Activated CD4-positive, alpha-beta T cell treated with anti-CD3 and anti-CD28 coated beads for 24 hours (primary cell): Measurements from ENCODE around the gene MASTL.
"Not testable (repeated sequence)": the region's sequence is repeated elsewhere in the genome, so short reads cannot be mapped to it uniquely, and the experiment has no call there.

Experiments used
- DNase-seq, 2 donors: peaks; one replicate each; pipeline ENCODE4 v3.0.0-alpha.2; 2020; ENCODE audit warnings: low read depth in 2 of 2

MASTL gene

DNA sequence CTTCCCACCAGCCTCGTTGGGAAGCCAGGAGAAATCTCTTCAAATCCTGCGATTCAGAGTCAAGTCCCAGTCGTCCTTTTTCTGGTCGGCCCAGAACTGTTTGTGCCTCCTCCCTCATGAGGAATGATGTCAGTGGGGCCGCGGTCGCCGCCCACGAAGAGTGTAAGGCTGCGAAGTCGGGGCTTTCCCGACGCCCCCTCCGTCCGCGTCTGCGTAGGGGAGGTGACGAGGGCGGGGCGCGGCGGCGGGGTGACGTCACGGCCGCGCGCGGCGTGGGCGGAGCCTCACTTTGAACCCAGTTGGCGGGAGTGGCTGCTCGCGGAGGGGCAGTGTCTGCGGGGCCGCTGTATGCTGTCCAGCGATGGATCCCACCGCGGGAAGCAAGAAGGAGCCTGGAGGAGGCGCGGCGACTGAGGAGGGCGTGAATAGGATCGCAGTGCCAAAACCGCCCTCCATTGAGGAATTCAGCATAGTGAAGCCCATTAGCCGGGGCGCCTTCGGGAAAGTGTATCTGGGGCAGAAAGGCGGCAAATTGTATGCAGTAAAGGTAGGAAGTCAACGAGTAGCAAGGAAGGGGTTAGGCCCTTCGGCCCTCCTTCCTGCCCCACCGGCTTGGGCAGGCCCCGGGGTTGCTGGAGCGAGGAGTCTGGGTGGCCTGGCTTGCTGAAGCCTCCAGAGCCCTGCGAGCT lies at the start of gene MASTL:
TSS of gene MASTL (plus strand) at position 287 of the 689 bp plus-strand sequence. CDS start at position 362, 75 bp downstream.
- DNase-seq = peak; percentile 82 to 91

DNA sequence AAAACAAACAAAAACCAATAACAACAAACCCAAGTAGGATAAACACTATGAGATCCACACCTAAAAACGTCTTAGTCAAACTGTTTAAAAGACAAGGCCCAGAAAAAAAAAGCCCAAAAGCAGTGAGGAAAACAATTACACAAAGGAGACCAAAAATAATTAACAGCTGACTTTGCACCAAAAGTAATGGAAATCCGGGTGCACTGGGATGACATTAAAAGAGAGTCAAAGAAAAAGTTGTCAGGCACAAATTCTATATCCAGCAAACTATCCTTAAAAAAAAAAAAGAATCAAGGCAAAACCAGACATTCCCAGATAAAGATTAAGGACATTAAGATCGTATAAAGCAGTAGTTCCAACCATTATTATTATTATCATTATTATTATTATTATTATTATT lies 47.0 kb upstream of the MASTL start:
- DNase-seq = no peak

- no peak for DNase-seq
Observed at GRCh38 chr10:27134371-27134770, 20.8 kb upstream of the MASTL start.

- DNase-seq = no peak
Observed at GRCh38 chr10:27138277-27138676, 16.9 kb upstream of the MASTL start.

DNA sequence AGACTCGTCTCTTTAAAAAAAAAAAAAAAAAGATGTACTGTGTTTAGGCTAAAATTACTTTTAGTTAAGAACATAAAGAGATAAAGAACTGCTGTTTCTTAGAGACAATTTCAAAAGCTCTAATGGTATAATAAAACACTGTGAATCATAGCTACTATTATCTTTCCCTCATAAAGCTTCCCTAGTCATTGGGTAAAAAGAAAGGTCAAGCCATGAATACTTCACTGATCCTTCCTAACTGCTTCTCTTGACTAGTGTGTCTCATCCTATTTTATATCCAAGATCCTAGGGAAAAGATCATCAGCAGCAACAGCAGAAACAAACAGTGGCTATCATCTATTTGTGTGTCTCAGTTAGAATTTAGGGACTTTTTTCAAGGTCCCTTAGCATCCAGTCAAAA lies 11.5 kb upstream of the MASTL start:
- no peak for DNase-seq

DNA sequence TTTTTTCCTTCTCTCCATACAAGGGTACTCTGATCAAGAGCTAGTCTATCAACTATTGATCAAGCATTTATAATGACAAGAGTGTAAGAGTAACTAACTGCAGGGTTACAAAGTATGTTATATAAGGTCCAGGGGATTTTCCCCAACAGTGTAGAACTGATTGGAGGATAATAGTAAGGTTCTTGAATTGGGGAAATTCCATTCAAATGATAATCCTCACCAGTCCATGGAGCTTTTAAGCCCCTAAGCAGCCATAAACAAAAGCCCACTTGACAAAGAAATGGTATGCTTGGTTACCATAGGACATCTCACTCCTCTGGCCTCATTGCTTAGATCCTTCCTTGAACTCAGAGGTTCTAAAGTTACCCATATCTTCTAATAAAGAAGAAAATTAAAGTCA lies 9.2 kb upstream of the MASTL start:
- no peak for DNase-seq

- no peak for DNase-seq
Observed at GRCh38 chr10:27147701-27148100, 7.5 kb upstream of the MASTL start.

GRCh38 chr10:27150261-27150660 lies 4.9 kb upstream of the MASTL start:
- DNase-seq = no peak

DNA sequence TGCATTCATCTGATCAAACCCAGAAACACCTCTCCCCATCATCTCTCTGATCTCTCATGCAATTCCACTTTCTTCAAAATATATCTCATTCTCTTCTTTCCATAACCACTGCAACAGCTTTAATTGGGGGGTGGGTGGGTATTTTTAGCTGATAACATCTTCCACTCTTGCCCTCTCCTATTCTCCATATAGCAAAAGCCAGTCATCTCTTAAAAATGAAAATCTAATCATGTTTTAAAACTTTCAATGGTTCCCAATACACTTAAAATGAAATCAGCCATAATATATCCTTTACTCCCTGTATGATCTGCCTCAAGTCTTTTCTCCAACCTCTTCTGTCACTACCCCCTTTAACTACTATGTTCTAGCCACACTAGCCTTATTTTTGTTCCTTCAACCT lies 2.5 kb upstream of the MASTL start:
- no peak for DNase-seq

GRCh38 chr10:27153329-27153728 lies 1.8 kb upstream of the MASTL start:
- DNase-seq = no peak

GRCh38 chr10:27153845-27154193 lies 1.3 kb upstream of the MASTL start:
- no peak for DNase-seq

DNA sequence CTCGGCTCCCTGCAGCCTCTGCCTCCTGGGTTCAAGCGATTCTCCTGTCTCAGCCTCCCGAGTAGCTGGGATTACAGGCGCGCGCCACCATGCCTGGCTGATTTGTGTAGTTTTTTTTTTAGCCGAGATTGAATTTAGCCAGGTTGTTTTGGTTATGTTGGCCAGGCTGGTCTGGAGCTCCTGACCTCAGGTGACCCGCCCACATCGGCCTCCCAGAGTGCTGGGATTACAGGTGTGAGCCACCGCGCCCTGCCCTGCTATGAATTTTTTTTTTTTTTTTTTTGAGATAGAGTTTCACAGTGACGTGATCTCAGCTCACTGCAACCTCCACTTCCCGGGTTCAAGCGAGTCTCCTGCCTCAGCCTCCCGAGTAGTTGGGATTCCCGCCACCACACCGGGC lies 1.4 kb downstream of the MASTL start:
- DNase-seq = not testable (repeated sequence)

DNA sequence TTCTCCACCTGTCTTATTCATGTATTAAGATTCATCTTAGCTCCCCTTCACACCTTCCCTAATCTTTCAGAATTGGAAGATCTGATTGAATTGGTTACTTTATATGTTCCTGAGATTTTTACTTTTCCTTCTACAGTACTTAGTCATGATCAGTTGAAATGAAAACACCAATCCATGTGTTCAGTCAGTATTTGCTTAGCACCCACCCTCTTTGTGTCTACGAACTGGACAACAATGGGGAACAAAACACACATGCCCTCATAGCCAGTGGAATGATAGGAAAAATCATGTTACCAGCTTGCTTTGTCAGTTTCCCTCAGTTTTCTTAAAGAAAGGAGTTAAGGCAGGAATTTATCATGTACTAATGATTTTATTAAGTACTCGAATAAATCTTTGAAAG lies 2.0 kb downstream of the MASTL start:
- DNase-seq = no peak

DNA sequence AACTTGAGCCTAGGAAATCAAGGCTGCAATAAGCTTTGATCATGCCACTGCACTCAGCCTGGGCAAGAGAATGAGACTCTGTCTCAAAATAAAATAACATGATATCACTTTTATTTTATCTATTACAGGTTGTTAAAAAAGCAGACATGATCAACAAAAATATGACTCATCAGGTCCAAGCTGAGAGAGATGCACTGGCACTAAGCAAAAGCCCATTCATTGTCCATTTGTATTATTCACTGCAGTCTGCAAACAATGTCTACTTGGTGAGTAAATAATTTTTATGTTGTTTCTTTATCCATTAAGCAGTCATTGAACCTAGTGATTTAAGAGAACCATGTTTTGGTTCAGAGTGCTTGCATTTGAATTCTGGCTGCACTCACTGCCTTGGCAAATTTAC lies 3.3 kb downstream of the MASTL start:
- DNase-seq = no peak

- DNase-seq = no peak
Observed at GRCh38 chr10:27169849-27170248, 14.7 kb downstream of the MASTL start.

- DNase-seq = no peak
Observed at GRCh38 chr10:27188259-27188658, 33.1 kb downstream of the MASTL start.

DNA sequence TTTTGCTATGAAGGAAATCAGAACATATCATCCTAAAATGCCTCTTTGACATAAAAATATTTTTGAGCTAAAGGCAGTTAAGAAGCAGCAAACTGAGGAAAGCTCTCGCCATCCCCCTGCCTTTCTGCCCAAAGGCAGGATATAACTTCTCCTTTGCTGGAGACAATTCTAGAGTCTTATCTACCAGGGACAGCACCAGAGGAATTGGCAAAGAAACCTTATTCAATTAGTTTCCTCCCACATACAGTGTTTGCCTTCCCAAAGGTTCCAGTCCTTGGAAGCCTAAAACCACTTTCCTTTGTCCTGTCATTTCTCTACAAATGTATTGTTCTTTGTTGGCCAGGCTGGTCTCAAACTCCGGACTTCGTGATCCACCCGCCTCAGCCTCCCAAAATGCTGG lies 33.7 kb downstream of the MASTL start:
- no peak for DNase-seq

- DNase-seq = no peak
Observed at GRCh38 chr10:27190508-27190907, 35.4 kb downstream of the MASTL start.

- DNase-seq = no peak
Observed at GRCh38 chr10:27192284-27192683, 37.1 kb downstream of the MASTL start.

GRCh38 chr10:27197980-27198620 lies 42.9 kb downstream of the MASTL start:
- no peak for DNase-seq

GRCh38 chr10:27203806-27204205 lies 48.7 kb downstream of the MASTL start:
- DNase-seq = no peak

DNA sequence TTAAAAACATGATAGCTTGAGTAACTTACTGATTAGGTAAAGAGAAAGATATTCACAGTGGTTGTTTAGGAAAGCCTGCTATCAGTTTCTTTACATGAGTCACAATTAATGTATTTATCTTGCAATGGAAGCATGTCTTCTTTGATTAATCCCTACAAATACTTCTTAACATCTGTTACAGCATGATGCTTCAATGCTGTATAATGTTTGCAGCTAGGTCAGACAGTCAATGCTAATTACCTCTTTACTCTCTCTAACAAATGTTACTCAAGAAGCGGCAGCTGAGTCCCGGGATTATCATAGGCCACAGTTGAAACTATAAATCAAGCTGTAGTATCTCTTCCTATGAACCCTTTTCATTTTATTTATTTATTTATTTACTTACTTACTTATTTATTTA lies 52.2 kb downstream of the MASTL start:
- DNase-seq = no peak

DNA sequence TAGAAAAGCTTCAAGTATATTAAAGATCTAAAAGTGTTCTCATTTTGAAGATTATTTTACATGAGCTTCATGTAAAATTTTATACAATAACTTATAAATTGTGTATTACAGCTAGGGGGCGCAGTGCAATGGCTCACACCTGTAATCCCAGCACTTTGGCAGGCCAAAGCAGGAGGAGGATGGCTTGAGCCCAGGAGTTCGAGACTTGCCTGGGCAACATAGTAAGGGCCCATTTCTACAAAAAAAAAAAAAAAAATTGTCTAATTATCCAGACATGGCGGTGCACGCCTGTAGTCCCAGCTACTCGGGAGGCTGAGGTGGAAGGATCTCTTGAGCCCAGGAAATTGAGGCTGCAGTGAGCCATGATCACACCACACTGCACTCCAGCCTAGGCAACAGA lies 68.8 kb downstream of the MASTL start:
- DNase-seq = peak in 1 of 2 donors; percentile 16
